K562 (cell line): ENCODE results near the gene SMYD2. TPM values are rescaled to one million over a fixed set of nuclear protein-coding genes. Genes with fewer than 3 reads are reported as not detected.

ENCODE experiments used
- ATAC-seq: fragments of 200-7000 bp; cut with Tn5 transposase; 3 replicates; pipeline ENCODE4 v1.9.1; 2020; ENCODE audit warnings: moderate library complexity
- BruUV-seq: library from RNA; stranded (reverse); fragments of 400-500 nt; replicated peaks from 2 replicates; lab custom pipeline; 2021; lab: Mats Ljungman, UMichigan
- CTCF ChIA-PET: fragments of 300-600 bp; formaldehyde crosslinking; extraction: SDS; loops from one replicate; lab custom pipeline; 2021; ENCODE audit warnings: low intra/inter-chr PET ratio; lab: Yijun Ruan, JAX
- POLR2A ChIA-PET: fragments of 300-600, 350-650 bp; sonication (Branson Sonifier 250); formaldehyde crosslinking; extraction: SDS; loops from one replicate; lab custom pipeline; 2021; ENCODE audit warnings: antibody characterized with exemption, inconsistent platforms; lab: Yijun Ruan, JAX
- DNase-seq, 4 experiments: peaks; one replicate each; pipeline versions ENCODE4 v3.0.0 to v3.0.0-alpha.2; 2011 to 2018; ENCODE audit warnings: low spot score in 3 of 4, mixed read lengths in 3 of 4; ENCODE audit errors: extremely low read depth in 1 of 4
- FAIRE-seq: peaks from 2 replicates; lab custom pipeline; 2011; peaks lifted over from hg19 to GRCh38; lab: Jason Lieb, UNC
- H2AFZ ChIP-seq: 2 replicates; pipeline ENCODE4 v1.6.0; 2011; ENCODE audit warnings: low read depth, low read length, control low read depth, inconsistent platforms
- H3K27ac ChIP-seq: fragments of 200-600 bp; 3 replicates; pipeline ENCODE4 v1.8.0; 2011; ENCODE audit warnings: low read depth, mild to moderate bottlenecking, control low read depth, inconsistent platforms, low read length, moderate library complexity, mixed read lengths; ENCODE audit errors: extremely low read depth
- H3K27me3 ChIP-seq, 2 experiments: fragments of 300-600 bp in 1 of 2; 2 replicates in 1 of 2; 3 replicates in 1 of 2; pipeline versions ENCODE4 v1.6.0 to v1.8.0; 2011; ENCODE audit warnings: inconsistent platforms in 2 of 2, low read length in 2 of 2, mild to moderate bottlenecking in 1 of 2, mixed read lengths in 1 of 2, moderate library complexity in 1 of 2; ENCODE audit not compliant: control insufficient read depth in 2 of 2, insufficient read depth in 2 of 2
- H3K36me3 ChIP-seq: fragments of 300-600 bp; 3 replicates; pipeline ENCODE4 v1.8.0; 2011; ENCODE audit warnings: mild to moderate bottlenecking, low read length, inconsistent platforms; ENCODE audit not compliant: control insufficient read depth, insufficient read depth
- H3K4me1 ChIP-seq, 2 experiments: fragments of 200-600 bp in 1 of 2; replicated peaks in 1 of 2; 2 replicates in 1 of 2; 3 replicates in 1 of 2; pipeline versions ENCODE4 v1.5.1 to v1.8.0; 2011; ENCODE audit warnings: inconsistent platforms in 2 of 2, low read length in 2 of 2, mild to moderate bottlenecking in 1 of 2, mixed read lengths in 1 of 2, moderate library complexity in 1 of 2; ENCODE audit not compliant: control insufficient read depth in 2 of 2, insufficient read depth in 2 of 2
- H3K4me2 ChIP-seq: 2 replicates; pipeline ENCODE4 v1.6.1; 2011; ENCODE audit warnings: low read length, control low read depth, inconsistent platforms, mixed read lengths; ENCODE audit not compliant: insufficient read depth
- H3K4me3 ChIP-seq: fragments of 200-600 bp; sonication (generic), shearing (Covaris generic); 2 replicates; pipeline ENCODE4 v1.5.1; 2016; ENCODE audit warnings: control low read depth, inconsistent platforms
- H3K79me2 ChIP-seq: fragments of 200-600 bp; 3 replicates; pipeline ENCODE4 v1.8.0; 2011; ENCODE audit warnings: low read length, inconsistent platforms; ENCODE audit not compliant: control insufficient read depth, insufficient read depth
- H3K9ac ChIP-seq, 2 experiments: 2 replicates each; pipeline versions ENCODE4 v1.6.0 to v1.6.1; 2011; ENCODE audit warnings: low read depth in 2 of 2, low read length in 2 of 2, control low read depth in 1 of 2, inconsistent platforms in 1 of 2, mild to moderate bottlenecking in 1 of 2, mixed read lengths in 1 of 2; ENCODE audit not compliant: insufficient read depth in 1 of 2
- H3K9me1 ChIP-seq: one replicate; pipeline ENCODE4 v1.6.0; 2011; ENCODE audit warnings: inconsistent platforms, mild to moderate bottlenecking, low read length, moderate library complexity; ENCODE audit not compliant: control insufficient read depth, insufficient read depth
- H3K9me3 ChIP-seq: replicated peaks from 2 replicates; pipeline ENCODE4 v1.5.1; 2011; ENCODE audit warnings: low read depth, low read length, inconsistent platforms; ENCODE audit not compliant: control insufficient read depth, insufficient read depth
- H4K20me1 ChIP-seq: replicated peaks from 2 replicates; pipeline ENCODE4 v1.6.1; 2011; ENCODE audit warnings: low read length, inconsistent platforms, mixed read lengths; ENCODE audit not compliant: control insufficient read depth, insufficient read depth
- ELF1 ChIP-seq: fragments of 200-800 bp; sonication (Bioruptor generic); IDR thresholded peaks from 2 replicates; pipeline ENCODE4 v1.6.1; 2016; ENCODE audit warnings: missing genetic modification characterization, missing compliant biosample characterization
- ERF ChIP-seq: fragments of 450-650 bp; formaldehyde crosslinking; IDR thresholded peaks from 2 replicates; pipeline ENCODE4 v1.4.0; 2020; ENCODE audit warnings: mild to moderate bottlenecking, mixed read lengths
- HDAC6 ChIP-seq: IDR thresholded peaks from 2 replicates; pipeline ENCODE4 v1.6.1; 2012; ENCODE audit warnings: low read depth, mild to moderate bottlenecking, control low read depth, inconsistent platforms, low read length, moderate library complexity
- NR2F6 ChIP-seq: fragments of 450-650 bp; formaldehyde crosslinking; IDR thresholded peaks from 2 replicates; pipeline ENCODE4 v1.4.0; 2020; ENCODE audit warnings: mild to moderate bottlenecking
- PHF8 ChIP-seq: fragments of 200-600 bp; sonication (generic); IDR thresholded peaks from 2 replicates; pipeline ENCODE4 v1.6.1; 2012; ENCODE audit warnings: mixed run types, mild to moderate bottlenecking, inconsistent platforms, low read length, moderate library complexity, borderline replicate concordance
- PRDM10 ChIP-seq: fragments of 450-650 bp; IDR thresholded peaks from 2 replicates; pipeline ENCODE4 v1.6.1; 2018; ENCODE audit not compliant: partially characterized antibody
- SP1 ChIP-seq: sonication (generic); formaldehyde crosslinking; IDR thresholded peaks from 2 replicates; pipeline ENCODE4 v1.8.1; 2022; ENCODE audit warnings: mild to moderate bottlenecking, missing genetic modification reagents
- TAF9B ChIP-seq: fragments of 450-650 bp; IDR thresholded peaks from 2 replicates; pipeline ENCODE4 v1.6.1; 2018; ENCODE audit warnings: mild to moderate bottlenecking; ENCODE audit not compliant: partially characterized antibody
- TFAM ChIP-seq: fragments of 250-450 bp; sonication (Bioruptor Pico); conservative IDR thresholded peaks from 2 replicates; pipeline ENCODE4 v1.5.0; 2021; ENCODE audit warnings: mild to moderate bottlenecking, moderate library complexity
- ZBTB7A ChIP-seq: IDR thresholded peaks from 2 replicates; pipeline ENCODE4 v1.6.1; 2011; ENCODE audit warnings: low read depth, mild to moderate bottlenecking, low read length, moderate library complexity, borderline replicate concordance; ENCODE audit not compliant: control insufficient read depth
- ZBTB9 ChIP-seq: fragments of 450-650 bp; formaldehyde crosslinking; IDR thresholded peaks from 2 replicates; pipeline ENCODE4 v1.4.0; 2020; ENCODE audit warnings: mild to moderate bottlenecking, moderate library complexity
- ZC3H11A ChIP-seq: IDR thresholded peaks from 2 replicates; pipeline ENCODE4 v1.6.1; 2012; ENCODE audit warnings: low read depth, low read length, improper control_type of control experiment
- ZNF253 ChIP-seq: fragments of 250-450 bp; sonication (Bioruptor Pico); conservative IDR thresholded peaks from 2 replicates; pipeline ENCODE4 v1.6.1; 2021; ENCODE audit warnings: mild to moderate bottlenecking
- ZNF561 ChIP-seq: fragments of 450-650 bp; formaldehyde crosslinking; conservative IDR thresholded peaks from 2 replicates; pipeline ENCODE4 v1.4.0; 2020; ENCODE audit warnings: mild to moderate bottlenecking, moderate library complexity
- ZNF696 ChIP-seq: fragments of 250-450 bp; sonication (Bioruptor Pico); conservative IDR thresholded peaks from 2 replicates; pipeline ENCODE4 v1.4.0; 2020; ENCODE audit warnings: mild to moderate bottlenecking, moderate library complexity
- WGBS: fragments of 100-300 bp; shearing (Covaris generic); methylation state at CpG from one replicate; pipeline ENCODE4 v1.1.6; 2016; ENCODE audit warnings: low coverage, mixed read lengths; ENCODE audit not compliant: insufficient coverage; ENCODE audit errors: missing lambda C conversion rate; 5-methylcytosine and 5-hydroxymethylcytosine counted together
- in situ Hi-C: fragments of 300-500 bp; cut with MboI; formaldehyde crosslinking; loops from 4 replicates; pipeline ENCODE4 v1.15.0; 2018; ENCODE audit warnings: inconsistent platforms, mixed read lengths
- intact Hi-C: fragments of 100-400 bp; cut with micrococcal nuclease; formaldehyde crosslinking; loops from 2 replicates; pipeline ENCODE4 v1.14.2; 2022
- polyA plus RNA-seq, 8 experiments: library from polyadenylated mRNA; depleted of rRNA in 4 of 8; stranded (reverse) in 5 of 8; unstranded in 3 of 8; fragments of >200 nt; fragmentation: Nextera tagmentation in 2 of 8; fragmentation: Illumina TruSeq in 1 of 8; extraction: Ambion mirVana in 2 of 8; extraction: Trizol in 1 of 8; gene quantifications; 2 replicates each; pipeline versions ENCODE4 v1.2.1 to v1.2.3, GENCODE V29; 2011 to 2014; ENCODE audit warnings: inconsistent platforms in 1 of 8, missing spikeins in 1 of 8
- total RNA-seq, 7 experiments: library from RNA; depleted of rRNA in 6 of 7; stranded (reverse); fragments of >200 nt in 6 of 7; fragmentation: Illumina TruSeq in 2 of 7; extraction: Trizol in 2 of 7; gene quantifications; 2 replicates each; pipeline versions ENCODE4 v1.2.1 to v1.2.3, GENCODE V29; 2011 to 2021; ENCODE audit warnings: low replicate concordance in 1 of 7

Gene SMYD2
- total and polyA plus RNA-seq, 9 of the 15 experiments (the other 6 are each of a cell fraction or from before 2014, with no cell fraction given): 13.8 to 81.3 (median 39.9) TPM

GRCh38 chr1:214327514-214327913 lies 46.6 kb downstream of the SMYD2 start (continued):
- TF ChIP-seq TFAM (CRISPR knock-in tag): no peak

- H3K4me2 ChIP-seq: no peak overlapping the region
- WGBS: 50% methylated on average over 11 of the region's 11 CpGs
- no peak for TF ChIP-seq ZNF561 (CRISPR knock-in tag)
- TF ChIP-seq ELF1: no peak
- no peak for TF ChIP-seq HDAC6
- no peak for TF ChIP-seq ZNF253 (CRISPR knock-in tag)
- no peak for TF ChIP-seq TAF9B
- TF ChIP-seq ZNF696 (CRISPR knock-in tag): no peak
- TF ChIP-seq ERF: no peak
- no peak for TF ChIP-seq PRDM10
- TF ChIP-seq SP1: no peak
- TF ChIP-seq ZBTB7A: no peak
- TF ChIP-seq PHF8: no peak
- TF ChIP-seq ZBTB9 (CRISPR knock-in tag): no peak
- TF ChIP-seq NR2F6 (CRISPR knock-in tag): no peak
- TF ChIP-seq ZC3H11A: no peak
Observed at GRCh38 chr1:214328770-214329469, 48.0 kb downstream of the SMYD2 start.

More at GRCh38 chr1:214328770-214329469, 48.0 kb downstream of the SMYD2 start:
- Histone ChIP-seq H3K79me2 (no peaks in the 10 kb centered on the region), H3K27ac (no peak overlapping the region), H3K9me3 (no peaks in the 10 kb centered on the region), H4K20me1 (peaks cover 10% of the 10 kb centered on the region; the same call in 1 of the 2 replicates), H3K4me3 (no peak overlapping the region), H2AFZ (no peak overlapping the region), H3K36me3 (peaks cover 48% of the 10 kb centered on the region; the same call in 1 of the 3 replicates), H3K9me1 (no peaks in the 10 kb centered on the region), H3K9ac (0 out of 4 replicates have a peak overlapping the region, but pooled peaks of 1 of the 2 experiments have one; percentile 32), H3K27me3 (no peaks in the 10 kb centered on the region), H3K4me1 (no peaks in the 10 kb centered on the region; a peak in 3 of 5 replicates)
- in situ Hi-C loops (loop anchor here (5.0 kb wide), 1 partner anchor 62 kb away; no protein-coding TSS in a partner anchor), intact Hi-C loops (loop anchor here (1.0 to 2.0 kb wide), 3 partner anchors 58 to 115 kb away; no protein-coding TSS in a partner anchor)
- BruUV-seq: no TSS peak
- ChIA-PET POLR2A (interaction anchor here (0.5 to 1.6 kb wide), 5 partner anchors 17 to 624 kb away, joined by 3 to 5 read pairs (median 3); no protein-coding TSS in a partner anchor), CTCF (interaction anchor here (0.5 to 3.2 kb wide), 8 partner anchors 46 to 1084 kb away, joined by 3 to 29 read pairs (median 10); no protein-coding TSS in a partner anchor)
- DNase-seq (peak; percentile 76 to 83 (median 80)), FAIRE-seq (peak; percentile 90), ATAC-seq (peak; percentile 90)
